H1 (cell line): ENCODE results near the gene COQ8B.
A peak's percentile ranks its signal among the peaks of the same experiment; 100 is the strongest.

Source experiments
- CEBPB ChIP-seq: IDR thresholded peaks from 2 replicates; pipeline ENCODE4 v1.6.1; 2012; ENCODE audit warnings: low read depth, low read length
- CTCF ChIP-seq, 3 experiments: IDR thresholded peaks; 1 replicate in 2 of 3; 2 replicates in 1 of 3; pipeline versions ENCODE4 v1.5.1 to v1.6.1; 2011; ENCODE audit warnings: low read length in 3 of 3, mild to moderate bottlenecking in 3 of 3, inconsistent platforms in 2 of 3, low read depth in 1 of 3, moderate library complexity in 1 of 3; ENCODE audit not compliant: insufficient read depth in 1 of 3; ENCODE audit errors: control extremely low read depth in 1 of 3
- EP300 ChIP-seq, 2 experiments: IDR thresholded peaks; 1 replicate in 1 of 2; 2 replicates in 1 of 2; pipeline ENCODE4 v1.6.1; 2011 to 2012; ENCODE audit warnings: low read depth in 2 of 2, low read length in 2 of 2, mild to moderate bottlenecking in 2 of 2, borderline replicate concordance in 1 of 2, inconsistent platforms in 1 of 2, moderate library complexity in 1 of 2
- HDAC2 ChIP-seq, 2 experiments: fragments of 300-600 bp in 1 of 2; sonication (generic) in 1 of 2; IDR thresholded peaks; 2 replicates each; pipeline ENCODE4 v1.6.1; 2011 to 2012; ENCODE audit warnings: low read depth in 2 of 2, low read length in 2 of 2, mild to moderate bottlenecking in 2 of 2, moderate library complexity in 2 of 2, borderline replicate concordance in 1 of 2, inconsistent platforms in 1 of 2
- HDAC6 ChIP-seq: IDR thresholded peaks from one replicate; pipeline ENCODE4 v1.7.1; 2012; ENCODE audit warnings: low read depth, mild to moderate bottlenecking, inconsistent platforms, low read length, moderate library complexity
- JUND ChIP-seq: IDR thresholded peaks from 2 replicates; pipeline ENCODE4 v1.6.1; 2011; ENCODE audit warnings: mild to moderate bottlenecking, improper control_type of control experiment, low read length
- MAX ChIP-seq: IDR thresholded peaks from 2 replicates; pipeline ENCODE4 v1.6.1; 2012; ENCODE audit warnings: inconsistent platforms
- PHF8 ChIP-seq: fragments of 200-600 bp; sonication (generic); conservative IDR thresholded peaks from 2 replicates; pipeline ENCODE4 v1.7.1; 2012; ENCODE audit warnings: low read depth, mild to moderate bottlenecking, inconsistent platforms, low read length, moderate library complexity
- RNF2 ChIP-seq: fragments of 200-900, 300-1000 bp; sonication (generic); IDR thresholded peaks from 2 replicates; pipeline ENCODE4 v1.7.1; 2016; ENCODE audit warnings: borderline replicate concordance, low read depth, mild to moderate bottlenecking, antibody characterized with exemption, low read length; ENCODE audit not compliant: poor library complexity, severe bottlenecking; ENCODE audit errors: missing control alignments
- TCF12 ChIP-seq: IDR thresholded peaks from 2 replicates; pipeline ENCODE4 v1.6.1; 2011; ENCODE audit warnings: low read depth, mild to moderate bottlenecking, low read length
- YY1 ChIP-seq: IDR thresholded peaks from 2 replicates; pipeline ENCODE4 v1.6.1; 2011; ENCODE audit warnings: low read depth, mild to moderate bottlenecking, low read length

- no peak for TF ChIP-seq EP300 (IDR thresholded peaks at IDR 0.05; ENCODE audit: borderline replicate concordance in 1 of 2, low read depth in 2 of 2, low read length in 2 of 2)
- TF ChIP-seq CTCF (IDR thresholded peaks at IDR 0.05; ENCODE audit: control extremely low read depth in 1 of 3, insufficient read depth in 1 of 3, low read depth in 1 of 3, low read length in 3 of 3), result peak; percentile 82 to 95 (median 93)
- no peak for TF ChIP-seq RNF2
- no peak for TF ChIP-seq JUND
- peak; percentile 75; the same call in 1 of the 2 replicates for TF ChIP-seq TCF12
- peak in 1 of 2 experiments; percentile 63; a peak in 1 of 4 replicates for TF ChIP-seq HDAC2 (IDR thresholded peaks at IDR 0.05; ENCODE audit: borderline replicate concordance in 1 of 2, low read depth in 2 of 2, low read length in 2 of 2)
- TF ChIP-seq YY1, result no peak
- peak; percentile 99 for TF ChIP-seq MAX
- TF ChIP-seq CEBPB, result no peak
- peak; percentile 50 for TF ChIP-seq PHF8
- TF ChIP-seq HDAC6, result no peak
Measured at GRCh38 chr19:40662925-40663694, 53.6 kb downstream of the COQ8B start.
